ENCODE data around the gene C5orf34. TPM values are rescaled to one million over a fixed set of nuclear protein-coding genes. Genes with fewer than 3 reads are reported as not detected.

The C5orf34 gene
- total RNA-seq, 4 donors from 2014 or later = 0.64 to 5.4 (median 0.77) TPM

DNA sequence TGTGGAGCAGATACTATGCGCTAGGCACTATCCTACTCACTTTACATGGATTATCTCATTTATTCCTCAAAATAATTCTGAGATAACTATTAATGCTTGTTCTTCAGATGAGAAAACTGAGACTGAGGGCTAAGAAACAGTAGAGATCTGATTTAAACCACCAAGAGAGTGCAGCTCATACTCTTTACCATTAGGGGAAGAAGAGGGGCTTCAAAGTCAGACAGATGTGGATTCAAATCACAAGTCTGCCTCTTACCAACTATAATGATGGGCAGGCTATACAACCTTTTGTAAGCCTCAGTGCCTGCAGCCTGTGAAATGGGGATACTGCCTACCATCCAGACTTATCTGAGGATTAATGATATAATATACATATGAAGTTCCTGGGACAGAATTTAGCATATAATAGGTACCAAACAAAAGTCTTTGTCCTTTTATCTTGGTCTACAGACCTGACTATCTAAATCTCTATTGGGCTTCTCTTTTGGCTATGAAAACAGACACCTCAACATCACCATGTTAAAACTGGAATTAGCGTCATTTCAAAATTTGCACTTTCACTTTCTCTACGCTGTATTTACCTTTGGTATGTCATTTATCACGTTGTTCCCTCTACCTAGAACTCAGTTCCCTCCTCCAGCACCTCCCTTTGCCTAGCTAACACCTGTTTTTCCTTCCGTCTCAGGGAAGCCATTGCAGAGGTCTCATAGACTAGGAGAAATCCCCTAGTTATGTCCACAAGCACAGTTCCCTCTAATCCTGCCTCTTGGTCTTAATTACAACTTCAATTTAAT, 17.4 kb downstream of the C5orf34 start:
- TF ChIP-seq POLR2AphosphoS5 (IDR thresholded peaks at IDR 0.05) = no peak
- no peak for TF ChIP-seq POLR2A (IDR thresholded peaks at IDR 0.05)
- no peak for TF ChIP-seq EP300 (IDR thresholded peaks at IDR 0.05)
- TF ChIP-seq, protein P1, sequence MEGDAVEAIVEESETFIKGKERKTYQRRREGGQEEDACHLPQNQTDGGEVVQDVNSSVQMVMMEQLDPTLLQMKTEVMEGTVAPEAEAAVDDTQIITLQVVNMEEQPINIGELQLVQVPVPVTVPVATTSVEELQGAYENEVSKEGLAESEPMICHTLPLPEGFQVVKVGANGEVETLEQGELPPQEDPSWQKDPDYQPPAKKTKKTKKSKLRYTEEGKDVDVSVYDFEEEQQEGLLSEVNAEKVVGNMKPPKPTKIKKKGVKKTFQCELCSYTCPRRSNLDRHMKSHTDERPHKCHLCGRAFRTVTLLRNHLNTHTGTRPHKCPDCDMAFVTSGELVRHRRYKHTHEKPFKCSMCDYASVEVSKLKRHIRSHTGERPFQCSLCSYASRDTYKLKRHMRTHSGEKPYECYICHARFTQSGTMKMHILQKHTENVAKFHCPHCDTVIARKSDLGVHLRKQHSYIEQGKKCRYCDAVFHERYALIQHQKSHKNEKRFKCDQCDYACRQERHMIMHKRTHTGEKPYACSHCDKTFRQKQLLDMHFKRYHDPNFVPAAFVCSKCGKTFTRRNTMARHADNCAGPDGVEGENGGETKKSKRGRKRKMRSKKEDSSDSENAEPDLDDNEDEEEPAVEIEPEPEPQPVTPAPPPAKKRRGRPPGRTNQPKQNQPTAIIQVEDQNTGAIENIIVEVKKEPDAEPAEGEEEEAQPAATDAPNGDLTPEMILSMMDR (IDR thresholded peaks at IDR 0.05) = no peak
- no peaks in the 10 kb centered on the region for H3K4me1 ChIP-seq
- no peak for DNase-seq (ENCODE audit: low spot score in 2 of 2)
- H3K27ac ChIP-seq = no peak overlapping the region
- H3K36me3 ChIP-seq = no peaks in the 10 kb centered on the region
- no peaks in the 10 kb centered on the region for H3K27me3 ChIP-seq
- H3K9me3 ChIP-seq = no peaks in the 10 kb centered on the region
- 83% methylated on average over 5 of the region's 5 CpGs for WGBS
- H3K4me3 ChIP-seq = no peak overlapping the region

- no peak for TF ChIP-seq EP300 (IDR thresholded peaks at IDR 0.05)
- no peak for TF ChIP-seq POLR2AphosphoS5 (IDR thresholded peaks at IDR 0.05)
- no peak for TF ChIP-seq POLR2A (IDR thresholded peaks at IDR 0.05)
- TF ChIP-seq, protein P1 (IDR thresholded peaks at IDR 0.05) = no peak
- 98% methylated on average over 1 of the region's 1 CpG for WGBS
- H3K27me3 ChIP-seq = no peaks in the 10 kb centered on the region
- no peaks in the 10 kb centered on the region for H3K4me1 ChIP-seq
- H3K4me3 ChIP-seq = no peak overlapping the region
- H3K9me3 ChIP-seq = no peaks in the 10 kb centered on the region
- no peak for DNase-seq (ENCODE audit: low spot score in 2 of 2)
- H3K27ac ChIP-seq = no peak overlapping the region
- H3K36me3 ChIP-seq = no peaks in the 10 kb centered on the region
Measured at GRCh38 chr5:43491326-43491725, 23.6 kb downstream of the C5orf34 start.

DNA sequence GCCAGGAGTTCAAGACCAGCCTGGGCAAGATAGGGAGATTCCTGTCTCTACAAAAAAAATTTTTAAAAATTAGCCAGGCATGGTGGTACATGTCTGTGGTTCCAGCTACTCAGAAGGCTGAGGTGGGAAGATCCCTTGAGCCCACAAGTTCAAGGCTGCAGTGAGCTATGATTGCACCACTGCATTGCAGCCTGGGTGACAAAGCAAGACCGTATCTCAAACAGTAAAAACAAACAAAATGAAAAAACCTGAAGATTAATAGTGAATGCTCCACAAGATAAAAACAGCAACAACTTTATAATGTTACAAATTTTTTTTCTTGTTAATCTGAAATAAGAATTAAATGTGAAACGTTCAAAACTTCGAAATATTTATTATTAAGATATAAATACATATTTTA, 28.6 kb downstream of the C5orf34 start:
- peaks cover 23% of the 10 kb centered on the region for H3K4me1 ChIP-seq
- no peaks in the 10 kb centered on the region for H3K9me3 ChIP-seq
- H3K27ac ChIP-seq = no peak overlapping the region
- TF ChIP-seq EP300 (IDR thresholded peaks at IDR 0.05) (no peak), POLR2AphosphoS5 (IDR thresholded peaks at IDR 0.05) (no peak), POLR2A (IDR thresholded peaks at IDR 0.05) (no peak)
- TF ChIP-seq, protein P1 (IDR thresholded peaks at IDR 0.05) = no peak
- H3K36me3 ChIP-seq = no peaks in the 10 kb centered on the region
- no peak for DNase-seq (ENCODE audit: low spot score in 2 of 2)
- WGBS = 89% methylated on average over 3 of the region's 3 CpGs
- no peak overlapping the region for H3K4me3 ChIP-seq
- H3K27me3 ChIP-seq = no peaks in the 10 kb centered on the region

GRCh38 chr5:43485406-43485805, 29.5 kb downstream of the C5orf34 start:
- no peak overlapping the region for H3K4me3 ChIP-seq
- H3K27ac ChIP-seq = peak overlapping the region; percentile 99
- no peaks in the 10 kb centered on the region for H3K9me3 ChIP-seq
- peaks cover 23% of the 10 kb centered on the region for H3K4me1 ChIP-seq
- no peaks in the 10 kb centered on the region for H3K27me3 ChIP-seq
- DNase-seq (ENCODE audit: low spot score in 2 of 2) = no peak
- TF ChIP-seq POLR2A (IDR thresholded peaks at IDR 0.05) = no peak
- TF ChIP-seq POLR2AphosphoS5 (IDR thresholded peaks at IDR 0.05) = no peak
- TF ChIP-seq EP300 (IDR thresholded peaks at IDR 0.05) = no peak
- TF ChIP-seq, protein P1 (IDR thresholded peaks at IDR 0.05) = no peak
- WGBS = 94% methylated on average over 2 of the region's 2 CpGs
- H3K36me3 ChIP-seq = no peaks in the 10 kb centered on the region

DNA sequence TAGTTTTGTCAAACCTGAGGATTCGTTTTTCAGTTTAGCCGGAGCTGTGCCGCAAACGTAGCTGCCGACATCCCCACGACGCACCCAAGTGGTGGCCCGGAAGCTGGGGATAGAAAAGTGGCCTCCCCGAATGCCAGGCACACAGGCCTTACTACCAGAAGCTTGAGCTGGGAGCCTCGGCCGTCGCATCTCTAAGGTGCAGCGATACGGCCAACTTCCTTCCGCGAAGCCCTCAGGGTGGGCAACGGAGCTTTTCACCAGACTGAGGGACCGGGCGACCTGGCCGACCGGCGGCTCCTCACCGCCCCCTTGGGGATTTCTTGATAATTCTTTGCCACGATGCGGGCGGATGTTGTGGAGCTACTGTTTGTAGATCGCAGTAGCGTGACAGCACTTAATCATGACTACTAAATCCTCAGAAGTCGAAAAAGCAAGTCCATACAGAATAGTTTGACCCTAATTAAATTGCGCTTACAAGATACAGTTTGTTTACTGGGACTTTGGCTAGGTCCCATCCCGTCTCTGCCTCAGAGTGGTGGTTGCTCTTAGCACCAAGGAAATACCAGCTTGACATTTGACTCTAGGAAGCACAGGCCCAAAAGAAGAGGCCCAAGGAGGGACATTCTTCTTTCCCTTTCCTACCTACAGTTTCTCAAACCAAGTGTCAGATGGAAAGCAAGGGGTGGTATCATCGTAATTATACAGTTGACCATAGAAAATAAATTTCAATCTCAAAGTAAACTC, 30.7 kb downstream of the C5orf34 start:
- Histone ChIP-seq H3K27me3 (no peaks in the 10 kb centered on the region), H3K27ac (peak overlapping the region; percentile 99), H3K4me1 (peaks cover 23% of the 10 kb centered on the region), H3K4me3 (peak overlapping the region; percentile 78), H3K36me3 (no peaks in the 10 kb centered on the region), H3K9me3 (no peaks in the 10 kb centered on the region)
- TF ChIP-seq, protein P1 (IDR thresholded peaks at IDR 0.05) = peak in 1 of 2 donors; percentile 74
- TF ChIP-seq EP300 (IDR thresholded peaks at IDR 0.05) (no peak), POLR2AphosphoS5 (IDR thresholded peaks at IDR 0.05) (peak in 1 of 3 donors; percentile 58), POLR2A (IDR thresholded peaks at IDR 0.05) (no peak)
- DNase-seq (ENCODE audit: low spot score in 2 of 2) = peak; percentile 90 to 94
- 4% methylated on average over 31 of the region's 32 CpGs for WGBS
